Inflammatory macrophage (primary cell): ENCODE measurements around the gene CALHM2.
A peak's percentile ranks its signal among the peaks of the same experiment; 100 is the strongest.
"Not testable (repeated sequence)": the region's sequence is repeated elsewhere in the genome, so short reads cannot be mapped to it uniquely, and the experiment has no call there.

Experiments used
- DNase-seq, 2 donors: peaks; one replicate each; pipeline ENCODE4 v3.0.0-alpha.2; 2020 to 2022

CALHM2 gene

GRCh38 chr10:103450201-103450695, 1.9 kb downstream of the CALHM2 start:
- DNase-seq: no peak

- DNase-seq: no peak
Measured at GRCh38 chr10:103449208-103450144, 2.7 kb downstream of the CALHM2 start.

- DNase-seq: peak; percentile 43 to 63
Measured at GRCh38 chr10:103448746-103449145, 3.4 kb downstream of the CALHM2 start.

- DNase-seq: no peak
Measured at GRCh38 chr10:103447187-103447586, 5.0 kb downstream of the CALHM2 start.

GRCh38 chr10:103445767-103446567, 6.2 kb downstream of the CALHM2 start:
- DNase-seq: peak; percentile 57 to 71

- DNase-seq: no peak
Measured at GRCh38 chr10:103445366-103445765, 6.8 kb downstream of the CALHM2 start.

GRCh38 chr10:103444478-103444877, 7.7 kb downstream of the CALHM2 start:
- DNase-seq: no peak

GRCh38 chr10:103443475-103444185, 8.5 kb downstream of the CALHM2 start:
- no peak for DNase-seq

- peak; percentile 58 to 79 for DNase-seq
Measured at GRCh38 chr10:103442031-103442461, 10.1 kb downstream of the CALHM2 start.

- DNase-seq: no peak
Measured at GRCh38 chr10:103441611-103442010, 10.6 kb downstream of the CALHM2 start.

GRCh38 chr10:103441206-103441605, 11.0 kb downstream of the CALHM2 start:
- DNase-seq: no peak

- no peak for DNase-seq
Measured at GRCh38 chr10:103440416-103440815, 11.8 kb downstream of the CALHM2 start.

- no peak for DNase-seq
Measured at GRCh38 chr10:103439776-103440175, 12.4 kb downstream of the CALHM2 start.

- DNase-seq: peak; percentile 92 to 96
Measured at GRCh38 chr10:103433858-103434257, 18.3 kb downstream of the CALHM2 start.

GRCh38 chr10:103431902-103432301, 20.3 kb downstream of the CALHM2 start:
- no peak for DNase-seq

GRCh38 chr10:103429647-103430046, 22.5 kb downstream of the CALHM2 start:
- DNase-seq: no peak

GRCh38 chr10:103428989-103429643, 23.1 kb downstream of the CALHM2 start:
- no peak for DNase-seq

GRCh38 chr10:103427866-103428265, 24.3 kb downstream of the CALHM2 start:
- DNase-seq: no peak

GRCh38 chr10:103423748-103424147, 28.4 kb downstream of the CALHM2 start:
- DNase-seq: no peak

GRCh38 chr10:103419101-103419500, 33.1 kb downstream of the CALHM2 start:
- no peak for DNase-seq

- DNase-seq: no peak
Measured at GRCh38 chr10:103417601-103418000, 34.6 kb downstream of the CALHM2 start.

- not testable (repeated sequence) for DNase-seq
Measured at GRCh38 chr10:103417148-103417469, 35.1 kb downstream of the CALHM2 start.
